Activated CD8-positive, alpha-beta T cell treated with anti-CD3 and anti-CD28 coated beads for 36 hours (primary cell): Measurements from ENCODE around the gene GTF2B. TPM values are rescaled to one million over a fixed set of nuclear protein-coding genes. Genes with fewer than 3 reads are reported as not detected.
A peak's percentile ranks its signal among the peaks of the same experiment; 100 is the strongest.
"Not testable (repeated sequence)": the region's sequence is repeated elsewhere in the genome, so short reads cannot be mapped to it uniquely, and the experiment has no call there.

Source experiments
- ATAC-seq: fragments of 200-7000 bp; cut with Tn5 transposase; one replicate; pipeline ENCODE4 v1.10.0; 2021; ENCODE audit warnings: mild to moderate bottlenecking, moderate library complexity
- CTCF ChIA-PET: fragments of 350-600 bp; sonication (Branson Sonifier 250); formaldehyde crosslinking; loops from one replicate; lab custom pipeline; 2021; ENCODE audit warnings: antibody characterized with exemption; lab: Charles Lee
- POLR2A ChIA-PET: fragments of 350-600 bp; sonication (Branson Sonifier 250); formaldehyde crosslinking; loops from one replicate; lab custom pipeline; 2021; ENCODE audit warnings: antibody characterized with exemption; lab: Charles Lee
- DNase-seq: peaks from one replicate; pipeline ENCODE4 v3.0.0-alpha.2; 2020
- H3K27ac Mint-ChIP-seq: one replicate; pipeline ENCODE4 v1.8.0; 2021; ENCODE audit warnings: mild to moderate bottlenecking, mixed read lengths
- H3K27me3 Mint-ChIP-seq: one replicate; pipeline ENCODE4 v1.8.0; 2021; ENCODE audit warnings: mixed read lengths
- H3K36me3 Mint-ChIP-seq: one replicate; pipeline ENCODE4 v1.8.0; 2021; ENCODE audit warnings: low read depth, mixed read lengths
- H3K4me1 Mint-ChIP-seq: one replicate; pipeline ENCODE4 v1.8.0; 2021; ENCODE audit warnings: low read depth, mixed read lengths
- H3K4me3 Mint-ChIP-seq: one replicate; pipeline ENCODE4 v1.8.0; 2021; ENCODE audit warnings: mild to moderate bottlenecking, moderate library complexity, mixed read lengths
- H3K9me3 Mint-ChIP-seq: one replicate; pipeline ENCODE4 v1.8.0; 2021; ENCODE audit warnings: mixed read lengths
- intact Hi-C: fragments of 100-400 bp; cut with micrococcal nuclease; formaldehyde crosslinking; loops from one replicate; pipeline ENCODE4 v1.10.0; 2022
- total RNA-seq, 2 experiments: library from RNA; stranded (reverse); gene quantifications; one replicate each; pipeline ENCODE4 v1.2.3, GENCODE V29; 2021
- TF ChIP-seq, protein P1 (sequence below): fragments of 200-600 bp; IDR thresholded peaks from one replicate; pipeline ENCODE4 v1.8.0; 2022; ENCODE audit warnings: antibody characterized with exemption, mild to moderate bottlenecking

The GTF2B gene
- total RNA-seq, 2 experiments from 2014 or later, result 40.7 to 42.0 TPM

GRCh38 chr1:88883156-88883555 lies 8.2 kb downstream of the GTF2B start:
- Mint-ChIP-seq H3K4me3 (no peak overlapping the region), H3K27me3 (no peaks in the 10 kb centered on the region), H3K36me3 (peaks cover 31% of the 10 kb centered on the region), H3K4me1 (peaks cover 45% of the 10 kb centered on the region), H3K27ac (peak overlapping the region; percentile 53), H3K9me3 (no peaks in the 10 kb centered on the region)
- TF ChIP-seq, protein P1, sequence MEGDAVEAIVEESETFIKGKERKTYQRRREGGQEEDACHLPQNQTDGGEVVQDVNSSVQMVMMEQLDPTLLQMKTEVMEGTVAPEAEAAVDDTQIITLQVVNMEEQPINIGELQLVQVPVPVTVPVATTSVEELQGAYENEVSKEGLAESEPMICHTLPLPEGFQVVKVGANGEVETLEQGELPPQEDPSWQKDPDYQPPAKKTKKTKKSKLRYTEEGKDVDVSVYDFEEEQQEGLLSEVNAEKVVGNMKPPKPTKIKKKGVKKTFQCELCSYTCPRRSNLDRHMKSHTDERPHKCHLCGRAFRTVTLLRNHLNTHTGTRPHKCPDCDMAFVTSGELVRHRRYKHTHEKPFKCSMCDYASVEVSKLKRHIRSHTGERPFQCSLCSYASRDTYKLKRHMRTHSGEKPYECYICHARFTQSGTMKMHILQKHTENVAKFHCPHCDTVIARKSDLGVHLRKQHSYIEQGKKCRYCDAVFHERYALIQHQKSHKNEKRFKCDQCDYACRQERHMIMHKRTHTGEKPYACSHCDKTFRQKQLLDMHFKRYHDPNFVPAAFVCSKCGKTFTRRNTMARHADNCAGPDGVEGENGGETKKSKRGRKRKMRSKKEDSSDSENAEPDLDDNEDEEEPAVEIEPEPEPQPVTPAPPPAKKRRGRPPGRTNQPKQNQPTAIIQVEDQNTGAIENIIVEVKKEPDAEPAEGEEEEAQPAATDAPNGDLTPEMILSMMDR, result no peak
- DNase-seq, result no peak
- ATAC-seq, result no peak
- ChIA-PET CTCF (no interaction called here), POLR2A (interaction anchor here (2.3 kb wide), 1 partner anchor 8 kb away, joined by 10 read pairs; the partner anchor contains the start of gene GTF2B)
- intact Hi-C loops, result no loop called here

- peaks cover 46% of the 10 kb centered on the region for H3K4me1 Mint-ChIP-seq
- H3K4me3 Mint-ChIP-seq, ATAC-seq: not testable (repeated sequence)
These were observed 10.7 kb downstream of the GTF2B start for GRCh38 chr1:88880717-88881116.

GRCh38 chr1:88878731-88879130 lies 12.6 kb downstream of the GTF2B start:
- POLR2A ChIA-PET, result interaction anchor here (1.9 kb wide), 1 partner anchor 13 kb away, joined by 10 read pairs; the partner anchor contains the start of gene GTF2B
- DNase-seq (no peak), ATAC-seq (no peak)
- no peak overlapping the region for H3K4me3 Mint-ChIP-seq
- H3K27me3 Mint-ChIP-seq, result no peaks in the 10 kb centered on the region
- H3K4me1 Mint-ChIP-seq, result peaks cover 55% of the 10 kb centered on the region
- H3K36me3 Mint-ChIP-seq, result peaks cover 8% of the 10 kb centered on the region
- TF ChIP-seq, protein P1, result no peak
- intact Hi-C loops, result loop anchor here (5.0 kb wide), 2 partner anchors 76 to 221 kb away; no protein-coding TSS in a partner anchor
- H3K9me3 Mint-ChIP-seq, result no peaks in the 10 kb centered on the region
- peak overlapping the region; percentile 1 for H3K27ac Mint-ChIP-seq
- CTCF ChIA-PET, result interaction anchor here (0.8 to 5.2 kb wide), 20 partner anchors 10 to 578 kb away, joined by 3 to 93 read pairs (median 6); partner anchors contain the start of gene GTF2B

More at GRCh38 chr1:88880717-88881116, 10.7 kb downstream of the GTF2B start:
- intact Hi-C loops, H3K9me3 Mint-ChIP-seq, H3K27me3 Mint-ChIP-seq, DNase-seq: not testable (repeated sequence)
- CTCF ChIA-PET, result interaction anchor here (1.0 kb wide), 2 partner anchors 81 to 224 kb away, joined by 3 to 4 read pairs; no protein-coding TSS in a partner anchor
- Mint-ChIP-seq H3K36me3 (peaks cover 18% of the 10 kb centered on the region), H3K27ac (peak overlapping the region; percentile 8)
- POLR2A ChIA-PET, result interaction anchor here (1.6 kb wide), 1 partner anchor 10 kb away, joined by 8 read pairs; the partner anchor contains the start of gene GTF2B

DNA sequence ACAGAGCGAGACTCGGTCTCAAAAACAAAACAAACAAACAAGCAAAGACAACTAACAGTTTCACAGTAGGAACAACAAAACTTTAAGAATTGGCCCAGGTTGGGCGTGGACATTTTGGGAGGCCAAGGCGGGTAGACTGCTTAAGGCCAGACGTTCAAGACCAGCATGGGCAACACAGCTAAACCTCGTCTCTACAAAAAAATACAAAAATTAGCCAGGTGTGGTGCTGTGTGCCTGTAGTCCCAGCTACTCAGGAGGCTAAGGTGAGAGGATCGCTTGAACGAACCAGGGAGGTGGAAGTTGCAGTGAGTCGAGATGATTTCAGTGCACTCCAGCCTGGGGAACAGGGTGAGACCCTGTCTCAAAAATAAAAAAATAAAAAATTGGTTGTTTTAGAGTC lies 13.5 kb downstream of the GTF2B start:
- DNase-seq (no peak), ATAC-seq (no peak)
- H3K36me3 Mint-ChIP-seq, result peaks cover 6% of the 10 kb centered on the region
- no peak overlapping the region for H3K4me3 Mint-ChIP-seq
- H3K4me1 Mint-ChIP-seq, result peaks cover 49% of the 10 kb centered on the region
- CTCF ChIA-PET, result interaction anchor here (0.8 to 5.2 kb wide), 26 partner anchors 10 to 578 kb away, joined by 3 to 93 read pairs (median 5); partner anchors contain the start of gene GTF2B
- TF ChIP-seq, protein P1, result no peak
- no peaks in the 10 kb centered on the region for H3K27me3 Mint-ChIP-seq
- intact Hi-C loops, result loop anchor here (5.0 kb wide), 2 partner anchors 76 to 221 kb away; no protein-coding TSS in a partner anchor
- POLR2A ChIA-PET, result interaction anchor here (1.9 kb wide), 1 partner anchor 13 kb away, joined by 10 read pairs; the partner anchor contains the start of gene GTF2B
- H3K27ac Mint-ChIP-seq, result no peak overlapping the region
- no peaks in the 10 kb centered on the region for H3K9me3 Mint-ChIP-seq

GRCh38 chr1:88877382-88877825 lies 14.0 kb downstream of the GTF2B start:
- TF ChIP-seq, protein P1, result peak; percentile 85
- no peak overlapping the region for H3K4me3 Mint-ChIP-seq
- DNase-seq, result no peak
- H3K4me1 Mint-ChIP-seq, result peaks cover 49% of the 10 kb centered on the region
- intact Hi-C loops, result loop anchor here (5.0 kb wide), 2 partner anchors 75 to 220 kb away; no protein-coding TSS in a partner anchor
- peaks cover 8% of the 10 kb centered on the region for H3K36me3 Mint-ChIP-seq
- H3K9me3 Mint-ChIP-seq, result no peaks in the 10 kb centered on the region
- ChIA-PET POLR2A (interaction anchor here (0.7 to 1.2 kb wide), 3 partner anchors 14 to 193 kb away, joined by 3 read pairs; partner anchors contain the start of gene GTF2B), CTCF (interaction anchor here (0.7 to 5.2 kb wide), 41 partner anchors 10 to 1124 kb away, joined by 3 to 93 read pairs (median 5); partner anchors contain the start of gene GTF2B)
- no peak for ATAC-seq
- no peak overlapping the region for H3K27ac Mint-ChIP-seq
- no peaks in the 10 kb centered on the region for H3K27me3 Mint-ChIP-seq
